COLO829 (cell line): ENCODE results near the gene BZW1.

Experiments used
- DNase-seq: peaks from one replicate; pipeline ENCODE4 v3.0.0; 2012; ENCODE audit warnings: low spot score

Gene BZW1

DNA sequence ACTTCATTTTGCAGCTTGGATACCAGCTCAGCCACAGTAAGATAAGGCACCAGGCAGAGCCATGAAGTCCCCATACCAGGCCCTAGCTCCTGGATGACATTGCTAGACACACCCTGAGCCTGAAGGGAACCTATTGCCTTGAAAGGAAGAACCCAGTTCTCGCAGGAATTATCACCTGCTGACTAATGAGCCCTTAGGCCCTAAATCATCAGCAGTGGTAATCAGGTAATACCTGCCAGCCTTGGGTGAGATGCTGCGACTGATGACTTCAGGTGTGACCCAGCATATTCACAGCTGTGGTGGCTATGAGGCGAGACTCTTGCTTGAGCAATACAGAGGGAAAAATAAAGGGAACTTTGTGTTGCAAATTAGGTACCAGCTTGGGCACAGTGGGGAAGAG is 27.8 kb downstream of the BZW1 start:
- no peak for DNase-seq

- no peak for DNase-seq
These were observed 32.6 kb downstream of the BZW1 start for GRCh38 chr2:200843993-200844948.

GRCh38 chr2:200845194-200845593 is 33.5 kb downstream of the BZW1 start:
- DNase-seq, result no peak

GRCh38 chr2:200845669-200846325 is 34.1 kb downstream of the BZW1 start:
- no peak for DNase-seq

DNA sequence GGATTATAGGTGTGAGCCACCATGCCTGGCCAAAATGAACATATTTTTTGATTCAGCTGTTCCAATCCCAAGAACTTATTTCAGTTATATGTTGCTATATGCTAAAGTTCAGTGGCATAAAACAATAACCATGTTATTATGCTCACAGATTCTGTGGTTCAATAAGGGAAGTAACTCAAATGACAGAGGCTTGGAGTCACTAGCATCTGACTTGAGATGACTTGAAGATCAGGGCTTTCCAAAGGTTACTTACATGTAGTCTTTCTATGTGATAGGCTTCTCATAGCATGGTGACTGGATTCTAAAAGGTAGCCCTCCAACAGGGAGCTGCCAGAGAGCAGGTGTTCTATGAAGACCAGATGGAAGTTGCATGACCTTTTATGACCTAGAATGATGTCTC is 35.6 kb downstream of the BZW1 start:
- DNase-seq, result no peak

DNA sequence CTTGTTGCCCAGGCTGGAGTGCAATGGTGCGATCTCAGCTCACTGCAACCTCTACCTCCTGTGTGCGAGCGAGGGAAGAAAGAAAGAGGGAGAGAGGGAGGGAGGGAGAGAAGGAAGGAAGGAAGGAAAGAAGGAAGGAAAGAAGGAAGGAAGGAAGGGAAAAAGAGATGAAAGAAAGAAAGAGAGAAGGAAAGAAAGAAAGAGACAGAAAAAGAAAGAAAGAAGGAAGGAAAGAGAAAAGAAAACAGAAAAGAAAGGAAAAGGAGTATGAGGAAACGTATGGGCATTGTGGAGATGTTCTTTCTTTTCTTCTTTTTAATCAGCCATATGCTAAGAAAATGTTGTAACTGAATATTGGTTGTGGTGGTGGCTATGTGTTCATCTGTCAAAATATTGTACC is 36.2 kb downstream of the BZW1 start:
- DNase-seq, result no peak

DNA sequence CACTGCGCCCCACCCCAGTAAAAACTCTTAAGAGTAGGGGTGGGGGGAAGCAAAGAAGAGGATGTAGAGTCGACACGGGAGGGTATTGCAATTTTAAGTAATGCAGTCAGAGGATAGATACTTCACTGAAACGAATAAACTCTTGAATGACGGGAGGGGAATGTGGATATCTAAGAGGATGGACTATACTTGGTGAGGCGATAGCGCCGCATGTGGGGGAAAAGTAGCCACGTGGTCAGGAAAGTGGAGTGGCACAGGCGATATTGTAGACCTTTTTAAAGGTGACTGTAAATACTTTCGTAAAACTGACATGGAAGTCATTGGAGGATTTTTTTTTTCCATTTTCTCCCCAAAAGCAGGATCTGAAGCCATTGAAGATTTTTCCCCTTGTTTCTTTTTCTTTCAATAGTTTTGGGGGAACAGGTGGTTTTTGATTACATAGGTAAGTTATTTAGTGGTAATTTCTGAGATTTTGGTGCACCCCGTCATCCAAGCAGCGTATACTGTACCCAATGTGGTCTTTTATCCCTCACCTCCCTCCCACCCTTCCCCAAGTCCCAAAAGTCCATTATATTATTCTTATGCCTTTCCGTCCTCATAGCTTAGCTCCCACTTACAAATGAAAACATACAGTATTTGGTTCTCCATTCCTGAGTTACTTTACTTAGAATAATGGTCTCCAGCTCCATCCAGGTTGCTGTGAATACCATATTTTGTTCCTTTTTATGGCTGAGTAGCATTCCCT is 39.0 kb downstream of the BZW1 start:
- no peak for DNase-seq

- no peak for DNase-seq
These were observed 39.9 kb downstream of the BZW1 start for GRCh38 chr2:200851398-200852248.

GRCh38 chr2:200852605-200853004 is 40.9 kb downstream of the BZW1 start:
- no peak for DNase-seq

- no peak for DNase-seq
These were observed 45.1 kb downstream of the BZW1 start for GRCh38 chr2:200856806-200857205.

DNA sequence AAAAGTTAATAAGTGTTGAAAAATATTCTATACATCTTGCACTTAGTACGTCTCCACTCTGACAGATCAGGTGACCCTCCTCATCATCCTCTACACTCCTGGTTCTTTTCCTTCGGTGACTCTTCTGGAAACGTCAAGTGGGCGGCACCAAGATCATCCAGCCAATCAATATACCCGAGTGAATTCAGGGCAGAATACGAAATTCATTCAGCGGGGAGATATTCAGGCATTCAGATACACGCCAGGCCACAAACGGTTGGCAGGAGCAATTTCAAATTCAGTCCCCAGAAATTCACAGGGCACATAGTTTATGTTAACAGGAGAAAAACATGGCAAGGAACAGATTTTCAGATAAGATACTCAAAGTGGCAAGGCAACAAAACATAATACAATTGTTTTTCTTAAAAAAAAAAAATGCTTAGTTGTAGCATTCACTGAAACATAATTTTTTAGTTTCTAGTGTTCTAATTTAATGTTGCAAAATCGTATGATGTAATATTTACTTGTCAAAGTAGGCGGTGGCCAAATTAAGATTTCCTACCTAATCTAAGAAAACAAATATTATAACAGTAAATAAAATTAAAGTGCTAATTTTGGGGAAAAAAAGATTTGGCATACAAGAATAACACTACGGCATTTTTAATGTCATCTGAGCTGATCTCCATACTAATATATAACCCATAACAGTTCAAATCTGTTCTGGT is 48.5 kb downstream of the BZW1 start:
- no peak for DNase-seq

DNA sequence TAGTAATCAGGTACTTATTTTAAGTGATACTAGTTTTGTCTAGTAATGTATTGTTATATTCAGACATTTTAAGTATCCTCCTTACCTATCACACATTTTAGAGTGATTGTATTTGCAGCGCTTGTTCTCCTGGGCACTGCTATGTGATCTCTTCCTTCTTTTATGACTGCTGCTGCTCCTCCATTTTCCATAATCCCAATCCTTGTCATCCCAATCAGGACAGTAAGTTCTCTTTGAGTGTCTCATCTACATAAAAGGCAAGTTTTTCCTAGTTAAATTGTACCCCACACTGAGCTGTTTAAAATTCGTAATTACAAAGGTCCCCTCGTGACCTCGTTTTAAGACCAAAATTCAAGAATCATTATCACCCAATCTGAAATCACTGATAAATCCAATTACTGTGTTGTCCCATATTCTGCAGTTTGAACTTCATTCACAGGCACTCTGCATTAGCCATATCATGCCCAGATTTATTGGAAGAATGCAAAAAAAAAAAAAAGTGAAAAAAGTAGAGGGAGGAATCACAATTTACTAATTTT is 50.0 kb downstream of the BZW1 start:
- no peak for DNase-seq

GRCh38 chr2:200862532-200863000 is 50.9 kb downstream of the BZW1 start:
- no peak for DNase-seq

GRCh38 chr2:200863782-200864175 is 52.1 kb downstream of the BZW1 start:
- no peak for DNase-seq

DNA sequence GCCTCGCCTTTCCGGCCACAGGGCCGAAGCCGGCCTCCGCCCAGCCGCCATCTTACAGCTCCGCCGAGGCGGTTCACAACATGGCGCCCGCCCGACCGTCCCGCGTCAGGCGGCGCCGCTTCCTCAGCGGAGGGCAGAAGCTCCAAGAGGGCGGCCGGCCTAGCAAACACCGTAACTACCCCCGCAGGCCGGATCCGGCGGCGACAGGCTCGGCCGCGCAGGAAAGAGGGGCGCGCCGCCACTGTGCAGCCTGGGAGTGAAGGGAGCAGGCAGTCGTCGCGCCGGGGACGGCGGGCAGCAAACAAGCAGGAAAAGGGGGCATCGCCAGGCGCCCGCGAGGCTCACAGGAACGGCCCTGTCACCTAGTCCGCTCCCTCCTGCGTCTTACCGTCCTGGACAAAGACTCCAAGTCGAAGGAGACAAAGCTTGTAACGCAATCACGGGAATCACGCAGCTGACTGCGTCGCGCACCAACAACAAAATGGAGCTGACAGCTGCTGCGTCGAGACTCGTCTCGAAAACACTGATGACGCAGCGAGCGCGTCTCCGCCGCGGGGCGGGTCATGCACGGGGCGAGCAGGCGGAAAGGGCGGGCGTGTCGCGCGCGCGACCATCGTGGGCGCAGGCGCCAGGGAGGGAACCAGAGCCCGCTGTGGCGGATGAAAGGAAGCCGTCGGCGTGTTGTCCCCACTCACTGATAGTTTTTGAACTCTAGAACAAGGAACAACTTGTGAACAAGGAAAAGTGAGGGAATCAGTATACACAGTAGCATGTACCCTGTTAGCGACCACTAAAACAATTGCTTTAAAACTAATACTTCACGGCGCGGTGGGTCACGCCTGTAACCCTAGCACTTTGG is 52.7 kb downstream of the BZW1 start, which contains the start of gene CLK1:
TSS of gene CLK1 (minus strand) at position 483 of the 859 bp plus-strand sequence. CDS start 2,796 bp downstream, outside the sequence.
- peak; percentile 92 for DNase-seq

DNA sequence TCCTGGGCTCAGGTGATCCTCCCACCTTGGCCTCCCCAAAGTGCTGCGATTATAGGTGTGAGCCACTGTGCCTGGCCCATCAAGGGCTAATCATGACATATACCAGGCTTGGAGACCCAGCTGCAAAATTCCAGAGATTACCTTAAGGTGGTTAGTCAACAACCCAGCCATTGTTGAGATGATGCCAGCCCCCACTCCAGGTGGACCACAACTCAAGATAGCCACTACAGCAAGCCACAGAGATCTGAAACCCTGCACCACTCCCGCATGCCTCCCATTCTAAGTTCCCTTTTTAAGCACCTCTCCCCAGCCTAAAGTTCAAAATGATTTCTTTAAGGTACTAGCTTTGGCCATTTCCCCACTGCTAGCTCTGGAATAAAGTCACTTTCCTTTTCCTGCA is 57.3 kb downstream of the BZW1 start:
- no peak for DNase-seq

DNA sequence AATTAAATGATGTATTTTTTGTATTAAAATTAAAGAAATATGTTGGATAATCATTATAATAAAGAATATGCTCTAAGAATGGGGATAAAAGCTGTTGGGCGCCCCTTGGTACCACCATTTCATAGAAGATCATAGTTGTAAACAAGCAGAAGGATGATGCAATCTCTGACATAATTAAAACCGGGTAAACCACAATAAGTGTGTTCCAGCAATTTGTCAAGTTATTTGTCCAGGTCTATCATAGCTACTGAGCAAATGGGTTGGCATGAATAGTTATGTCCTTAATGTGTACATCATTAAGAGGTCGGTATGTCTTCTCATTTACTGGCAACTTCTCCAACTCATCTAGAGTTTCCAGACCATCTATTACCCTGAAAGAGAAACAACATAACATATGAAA is 59.4 kb downstream of the BZW1 start:
- no peak for DNase-seq

GRCh38 chr2:200873560-200873959 is 61.9 kb downstream of the BZW1 start:
- DNase-seq, result no peak
